ENCODE results near the gene POLR1H.

GRCh38 chr6:30063315-30063714 is 2.2 kb downstream of the POLR1H start:
- no peak for TF ChIP-seq CTCF (IDR thresholded peaks at IDR 0.05)
- no peak for TF ChIP-seq POLR2AphosphoS5 (IDR thresholded peaks at IDR 0.05)
